K562 (cell line): ENCODE data around the gene EPHA2. TPM values are rescaled to one million over a fixed set of nuclear protein-coding genes. Genes with fewer than 3 reads are reported as not detected.

Experiments
- ATF7 ChIP-seq: fragments of 450-650 bp; IDR thresholded peaks from 2 replicates; pipeline ENCODE4 v1.7.1; 2014; ENCODE audit warnings: mild to moderate bottlenecking, moderate library complexity
- C11orf30 ChIP-seq: fragments of 450-650 bp; IDR thresholded peaks from 2 replicates; pipeline ENCODE4 v1.6.1; 2016; ENCODE audit warnings: low read depth, mild to moderate bottlenecking
- CTCFL ChIP-seq: IDR thresholded peaks from 2 replicates; pipeline ENCODE4 v1.6.1; 2011; ENCODE audit warnings: borderline replicate concordance, low read depth, mild to moderate bottlenecking, moderate library complexity, low read length; ENCODE audit not compliant: insufficient read depth, poor library complexity, severe bottlenecking
- GABPA ChIP-seq: fragments of 200-800 bp; sonication (Bioruptor generic); conservative IDR thresholded peaks from 2 replicates; pipeline ENCODE4 v1.6.1; 2016; ENCODE audit warnings: low read depth, missing genetic modification characterization, missing compliant biosample characterization
- LCOR ChIP-seq: sonication (generic); formaldehyde crosslinking; IDR thresholded peaks from 2 replicates; pipeline ENCODE4 v1.8.0; 2022; ENCODE audit warnings: mild to moderate bottlenecking, missing genetic modification reagents
- LEF1 ChIP-seq: fragments of 450-650 bp; IDR thresholded peaks from 2 replicates; pipeline ENCODE4 v1.6.1; 2016; ENCODE audit warnings: mild to moderate bottlenecking
- MBD2 ChIP-seq: sonication (generic); IDR thresholded peaks from 2 replicates; pipeline ENCODE4 v1.6.1; 2016; ENCODE audit warnings: low read depth, borderline replicate concordance
- MCM2 ChIP-seq: fragments of 450-650 bp; IDR thresholded peaks from 2 replicates; pipeline ENCODE4 v1.6.1; 2017; ENCODE audit warnings: low read depth, mild to moderate bottlenecking
- NCOA6 ChIP-seq: fragments of 450-650 bp; IDR thresholded peaks from 2 replicates; pipeline ENCODE4 v1.6.1; 2017; ENCODE audit warnings: mild to moderate bottlenecking
- NFXL1 ChIP-seq: fragments of 450-650 bp; formaldehyde crosslinking; IDR thresholded peaks from 2 replicates; pipeline ENCODE4 v1.4.0; 2021; ENCODE audit warnings: mild to moderate bottlenecking
- NR2F6 ChIP-seq: fragments of 450-650 bp; formaldehyde crosslinking; IDR thresholded peaks from 2 replicates; pipeline ENCODE4 v1.4.0; 2020; ENCODE audit warnings: mild to moderate bottlenecking
- OTX1 ChIP-seq: fragments of 450-650 bp; formaldehyde crosslinking; IDR thresholded peaks from 2 replicates; pipeline ENCODE4 v1.4.0; 2022; ENCODE audit warnings: mild to moderate bottlenecking
- PCBP1 ChIP-seq: fragments of 200-400 bp; formaldehyde crosslinking; IDR thresholded peaks from 2 replicates; pipeline ENCODE4 v1.6.1; 2018; ENCODE audit warnings: mild to moderate bottlenecking, low read depth, low read length; ENCODE audit not compliant: poor library complexity, severe bottlenecking
- RFX5 ChIP-seq: IDR thresholded peaks from 2 replicates; pipeline ENCODE4 v1.6.1; 2011; ENCODE audit warnings: low read depth, mild to moderate bottlenecking, improper control_type of control experiment, low read length
- SOX6 ChIP-seq: fragments of 450-650 bp; IDR thresholded peaks from 2 replicates; pipeline ENCODE4 v1.6.1; 2014; ENCODE audit warnings: mild to moderate bottlenecking
- SRSF7 ChIP-seq: fragments of 200-400 bp; formaldehyde crosslinking; optimal IDR thresholded peaks from 2 replicates; pipeline ENCODE3; 2017; ENCODE audit warnings: mild to moderate bottlenecking, low read depth, low read length
- XRCC5 ChIP-seq: fragments of 200-400 bp; formaldehyde crosslinking; IDR thresholded peaks from 2 replicates; pipeline ENCODE4 v1.6.1; 2017; ENCODE audit warnings: low read depth, mild to moderate bottlenecking, low read length
- ZBTB1 ChIP-seq: sonication (generic); formaldehyde crosslinking; IDR thresholded peaks from 2 replicates; pipeline ENCODE4 v1.8.1; 2023; ENCODE audit warnings: missing genetic modification reagents, low read depth, mild to moderate bottlenecking, borderline replicate concordance
- ZFP1 ChIP-seq: fragments of 450-650 bp; formaldehyde crosslinking; IDR thresholded peaks from 2 replicates; pipeline ENCODE4 v1.4.0; 2020; ENCODE audit warnings: mild to moderate bottlenecking, mixed read lengths
- ZKSCAN1 ChIP-seq: fragments of 150-350 bp; IDR thresholded peaks from 2 replicates; pipeline ENCODE4 v1.6.1; 2016; ENCODE audit warnings: low read depth, low read length
- ZNF124 ChIP-seq: sonication (generic); formaldehyde crosslinking; IDR thresholded peaks from 2 replicates; pipeline ENCODE4 v1.8.1; 2022; ENCODE audit warnings: missing genetic modification reagents
- ZNF143 ChIP-seq: sonication (generic); formaldehyde crosslinking; IDR thresholded peaks from 2 replicates; pipeline ENCODE4 v1.9.0; 2022; ENCODE audit warnings: mild to moderate bottlenecking, missing genetic modification reagents
- ZNF280B ChIP-seq: fragments of 250-450 bp; sonication (Bioruptor Pico); IDR thresholded peaks from 2 replicates; pipeline ENCODE4 v1.5.1; 2021; ENCODE audit warnings: mild to moderate bottlenecking
- ZNF3 ChIP-seq: fragments of 250-450 bp; sonication (Bioruptor Pico); IDR thresholded peaks from 2 replicates; pipeline ENCODE4 v1.5.0; 2021; ENCODE audit warnings: mild to moderate bottlenecking, moderate library complexity
- ZNF511 ChIP-seq: sonication (generic); formaldehyde crosslinking; IDR thresholded peaks from 2 replicates; pipeline ENCODE4 v1.8.0; 2022; ENCODE audit warnings: mild to moderate bottlenecking, missing genetic modification reagents
- ZNF583 ChIP-seq: fragments of 250-450 bp; sonication (Bioruptor Pico); IDR thresholded peaks from 2 replicates; pipeline ENCODE4 v1.4.0; 2020
- ZNF717 ChIP-seq: fragments of 250-450 bp; sonication (Bioruptor Pico); IDR thresholded peaks from 2 replicates; pipeline ENCODE4 v1.5.0; 2021
- polyA plus RNA-seq, 8 experiments: library from polyadenylated mRNA; depleted of rRNA in 4 of 8; stranded (reverse) in 5 of 8; unstranded in 3 of 8; fragments of >200 nt; fragmentation: Nextera tagmentation in 2 of 8; fragmentation: Illumina TruSeq in 1 of 8; extraction: Ambion mirVana in 2 of 8; extraction: Trizol in 1 of 8; gene quantifications; 2 replicates each; pipeline versions ENCODE4 v1.2.1 to v1.2.3, GENCODE V29; 2011 to 2014; ENCODE audit warnings: inconsistent platforms in 1 of 8, missing spikeins in 1 of 8
- total RNA-seq, 7 experiments: library from RNA; depleted of rRNA in 6 of 7; stranded (reverse); fragments of >200 nt in 6 of 7; fragmentation: Illumina TruSeq in 2 of 7; extraction: Trizol in 2 of 7; gene quantifications; 2 replicates each; pipeline versions ENCODE4 v1.2.1 to v1.2.3, GENCODE V29; 2011 to 2021; ENCODE audit warnings: low replicate concordance in 1 of 7
- TF ChIP-seq, protein P1 (sequence below): sonication (generic); IDR thresholded peaks from 2 replicates; pipeline ENCODE4 v1.6.1; 2016

The EPHA2 gene
- total and polyA plus RNA-seq, 9 of the 15 experiments (the other 6 are each of a cell fraction or from before 2014, with no cell fraction given) = 0.04 to 0.40 (median 0.07) TPM; not detected in 4

DNA sequence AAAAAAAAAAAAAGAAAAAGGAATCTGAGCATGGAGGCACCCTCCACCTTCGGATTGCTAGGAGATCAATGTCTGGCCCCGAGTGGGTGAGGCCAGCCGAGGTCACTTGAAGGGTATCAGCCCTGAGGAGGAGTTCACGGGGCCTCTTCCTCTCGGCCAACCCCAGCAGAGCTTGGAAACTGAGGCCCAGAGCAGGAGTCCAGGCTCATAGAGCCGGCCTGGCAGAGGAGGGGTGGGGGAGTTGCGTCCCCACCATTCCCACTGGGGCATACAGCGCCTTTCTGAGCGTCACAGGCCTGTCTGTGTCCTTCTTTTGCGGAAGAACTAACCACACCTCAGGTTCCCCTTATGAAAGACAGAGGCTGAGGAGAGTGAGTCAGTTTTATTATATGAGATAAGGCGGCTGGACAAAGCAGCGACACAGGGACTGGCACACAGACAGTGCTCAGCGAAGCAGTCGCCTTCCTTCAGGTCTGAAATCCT is 17.1 kb upstream of the EPHA2 start (continued):
- TF ChIP-seq ZNF280B (no peak), ZBTB1 (CRISPR knock-in tag) (no peak), NR2F6 (CRISPR knock-in tag) (no peak), PCBP1 (no peak), NFXL1 (CRISPR knock-in tag) (no peak), ZNF3 (CRISPR knock-in tag) (no peak), SOX6 (peak; percentile 81), ATF7 (peak; percentile 68; the same call in 1 of the 2 replicates), C11orf30 (no peak), SRSF7 (no peak), OTX1 (CRISPR knock-in tag) (0 out of 2 replicates have a peak, but pooled peaks have one; percentile 20), LEF1 (peak; percentile 81), CTCFL (no peak), ZNF511 (CRISPR knock-in tag) (no peak), ZNF717 (CRISPR knock-in tag) (no peak), ZNF124 (CRISPR knock-in tag) (no peak), ZKSCAN1 (peak; percentile 10; the same call in 1 of the 2 replicates), ZFP1 (CRISPR knock-in tag) (no peak), ZNF143 (CRISPR knock-in tag) (no peak), MBD2 (0 out of 2 replicates have a peak, but pooled peaks have one; percentile 22), MCM2 (no peak), RFX5 (no peak), GABPA (tag) (no peak), XRCC5 (0 out of 2 replicates have a peak, but pooled peaks have one; percentile 39), NCOA6 (no peak), ZNF583 (CRISPR knock-in tag) (peak; percentile 11; the same call in 1 of the 2 replicates), LCOR (CRISPR knock-in tag) (peak; percentile 47)
- TF ChIP-seq, protein P1, sequence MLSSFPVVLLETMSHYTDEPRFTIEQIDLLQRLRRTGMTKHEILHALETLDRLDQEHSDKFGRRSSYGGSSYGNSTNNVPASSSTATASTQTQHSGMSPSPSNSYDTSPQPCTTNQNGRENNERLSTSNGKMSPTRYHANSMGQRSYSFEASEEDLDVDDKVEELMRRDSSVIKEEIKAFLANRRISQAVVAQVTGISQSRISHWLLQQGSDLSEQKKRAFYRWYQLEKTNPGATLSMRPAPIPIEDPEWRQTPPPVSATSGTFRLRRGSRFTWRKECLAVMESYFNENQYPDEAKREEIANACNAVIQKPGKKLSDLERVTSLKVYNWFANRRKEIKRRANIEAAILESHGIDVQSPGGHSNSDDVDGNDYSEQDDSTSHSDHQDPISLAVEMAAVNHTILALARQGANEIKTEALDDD = no peak
